ENCODE measurements around the gene NTN1.

GRCh38 chr17:9028202-9028987, 7.1 kb downstream of the NTN1 start:
- TF ChIP-seq CTCF (IDR thresholded peaks at IDR 0.05) = no peak
- TF ChIP-seq POLR2A (IDR thresholded peaks at IDR 0.05) = no peak

All from uterus (tissue), 2 donors.